NCI-H1417 treated with DMSO at 0.1 percent for 48 hours (cell line): ENCODE data around the gene MTMR1.

Experiments
- DNase-seq: peaks from one replicate; lab custom pipeline; 2025; lab: John Stamatoyannopoulos, UW

The MTMR1 gene

DNA sequence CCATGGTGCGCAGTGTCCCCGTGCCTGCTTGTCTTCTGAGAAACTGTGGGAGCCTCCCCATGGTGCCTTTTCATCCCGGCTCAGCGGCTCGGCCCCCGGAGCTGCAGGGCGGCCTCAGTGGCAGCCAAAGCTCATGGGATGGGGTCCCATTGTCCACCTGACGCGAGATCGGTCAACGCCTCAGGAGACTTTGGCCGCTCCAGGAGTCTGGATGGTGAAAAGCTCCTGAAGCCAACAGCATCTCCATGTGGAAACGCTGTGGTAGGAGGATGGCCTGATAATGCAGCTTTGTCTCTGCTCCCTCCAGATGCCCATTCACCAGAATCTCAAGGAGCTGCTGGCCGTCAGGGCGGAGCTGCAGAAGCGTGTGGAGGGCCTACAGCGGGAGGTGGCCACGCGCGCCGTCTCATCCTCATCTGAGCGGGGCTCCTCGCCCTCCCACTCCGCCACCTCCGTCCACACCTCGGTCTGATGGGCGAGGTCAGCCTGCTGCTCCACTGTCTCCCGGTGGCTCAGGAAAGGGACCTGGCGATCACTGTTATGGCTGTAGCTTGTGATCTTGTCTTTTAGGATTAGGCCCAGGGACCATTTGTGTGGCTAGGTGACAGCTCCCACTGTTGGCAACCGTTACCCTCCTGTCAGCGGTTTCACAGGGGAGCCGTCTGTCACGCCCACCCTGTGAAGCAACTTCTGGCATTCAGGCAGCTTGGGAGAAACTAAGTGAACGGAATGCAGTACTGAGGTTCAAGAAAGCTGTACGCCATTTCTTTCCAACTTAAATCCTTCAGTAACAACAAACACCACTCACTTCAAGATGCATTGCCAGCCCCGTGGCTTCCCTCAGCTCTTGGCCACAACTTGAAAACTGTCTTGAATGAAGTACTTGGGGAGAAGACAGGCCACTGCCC is 69.3 kb downstream of the MTMR1 start:
- DNase-seq, result no peak

DNA sequence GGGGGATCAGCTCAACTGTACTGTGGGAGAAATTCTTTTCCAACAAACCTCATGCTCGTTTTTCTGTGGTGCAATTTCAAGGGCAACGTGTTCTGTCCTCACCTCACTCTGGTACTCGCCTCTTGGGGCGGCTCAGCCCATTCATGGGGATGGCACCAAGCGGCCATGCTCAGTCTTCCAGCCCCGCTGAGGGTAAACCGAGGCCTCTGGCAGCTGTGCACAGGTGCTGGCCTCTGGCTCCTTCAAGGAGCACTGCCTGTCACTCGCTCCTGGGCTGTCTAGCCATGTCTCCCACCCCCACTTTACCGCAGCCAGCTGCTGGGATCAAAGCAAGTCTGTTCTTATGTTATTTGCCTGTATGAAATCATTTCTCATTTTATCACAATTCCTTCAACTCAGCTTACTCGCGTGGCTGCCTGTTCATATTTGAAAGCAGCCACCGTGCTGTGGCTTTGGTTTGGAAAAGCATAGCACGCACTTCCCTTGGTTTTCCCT is 70.2 kb downstream of the MTMR1 start:
- no peak for DNase-seq

DNA sequence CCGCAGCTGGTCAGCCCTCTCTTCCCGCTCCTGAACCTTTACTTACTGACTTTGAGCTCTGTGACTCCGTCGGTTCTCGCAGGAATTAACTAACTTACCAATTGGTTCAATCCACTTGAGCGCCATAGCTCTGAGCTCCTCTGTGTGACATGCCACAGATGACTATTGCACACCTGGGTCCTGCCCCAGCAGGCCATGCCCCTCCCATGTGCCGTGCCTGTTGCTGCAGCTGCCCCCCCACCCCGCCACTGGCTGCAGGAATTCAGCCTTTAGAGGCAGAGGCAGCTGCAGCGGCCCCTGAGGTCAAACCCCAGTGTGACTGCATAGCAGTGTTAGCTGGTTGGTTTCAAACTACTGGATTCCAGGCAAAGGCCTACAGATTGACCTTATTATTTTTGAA is 70.6 kb downstream of the MTMR1 start:
- no peak for DNase-seq

DNA sequence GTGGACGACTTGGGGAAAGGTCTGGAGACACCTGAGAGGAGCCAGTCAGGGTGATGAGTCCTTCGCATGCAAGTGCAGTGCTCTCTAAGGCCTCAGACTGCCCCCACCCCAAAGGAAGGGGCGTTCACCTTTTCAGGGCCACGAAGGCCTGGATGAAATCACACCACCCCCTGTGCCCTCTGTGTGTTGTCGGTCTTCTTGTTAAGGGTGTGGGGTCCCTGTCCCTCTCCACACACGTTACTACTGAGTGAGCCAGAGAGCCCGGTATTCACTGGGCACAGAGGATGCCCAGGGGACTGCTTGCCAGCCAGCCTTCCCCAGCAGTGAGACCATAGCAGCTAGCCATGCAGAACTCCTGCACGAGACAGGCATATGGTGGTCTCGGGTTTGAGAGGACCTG is 72.0 kb downstream of the MTMR1 start:
- DNase-seq, result no peak

DNA sequence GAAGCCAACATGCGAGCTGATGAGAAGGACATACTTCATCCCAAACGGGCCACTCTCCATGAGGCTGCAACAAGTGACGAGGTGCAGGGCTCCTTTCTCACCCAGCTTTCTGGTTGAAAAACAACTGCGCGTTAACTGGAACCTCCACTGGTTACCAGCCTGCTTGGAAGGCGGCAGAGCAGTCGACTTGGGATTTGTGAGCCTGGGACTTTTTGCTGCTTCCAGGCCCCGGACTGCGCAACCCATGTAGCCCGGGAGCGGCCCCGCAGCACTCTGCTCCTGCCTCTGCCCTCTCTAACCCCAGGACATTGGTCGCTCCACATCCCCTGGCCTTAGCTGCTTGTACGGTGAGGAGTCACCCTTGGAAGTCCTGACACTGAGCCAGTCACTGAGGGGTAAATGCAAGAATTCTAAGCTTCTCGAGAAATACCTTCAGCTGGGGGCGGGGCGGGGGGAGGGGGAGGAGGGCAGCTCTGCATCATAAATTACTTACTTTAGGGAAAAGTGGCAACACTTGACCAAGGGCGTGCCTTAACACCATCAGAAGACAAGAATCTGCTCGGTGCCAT is 72.7 kb downstream of the MTMR1 start:
- DNase-seq, result no peak

DNA sequence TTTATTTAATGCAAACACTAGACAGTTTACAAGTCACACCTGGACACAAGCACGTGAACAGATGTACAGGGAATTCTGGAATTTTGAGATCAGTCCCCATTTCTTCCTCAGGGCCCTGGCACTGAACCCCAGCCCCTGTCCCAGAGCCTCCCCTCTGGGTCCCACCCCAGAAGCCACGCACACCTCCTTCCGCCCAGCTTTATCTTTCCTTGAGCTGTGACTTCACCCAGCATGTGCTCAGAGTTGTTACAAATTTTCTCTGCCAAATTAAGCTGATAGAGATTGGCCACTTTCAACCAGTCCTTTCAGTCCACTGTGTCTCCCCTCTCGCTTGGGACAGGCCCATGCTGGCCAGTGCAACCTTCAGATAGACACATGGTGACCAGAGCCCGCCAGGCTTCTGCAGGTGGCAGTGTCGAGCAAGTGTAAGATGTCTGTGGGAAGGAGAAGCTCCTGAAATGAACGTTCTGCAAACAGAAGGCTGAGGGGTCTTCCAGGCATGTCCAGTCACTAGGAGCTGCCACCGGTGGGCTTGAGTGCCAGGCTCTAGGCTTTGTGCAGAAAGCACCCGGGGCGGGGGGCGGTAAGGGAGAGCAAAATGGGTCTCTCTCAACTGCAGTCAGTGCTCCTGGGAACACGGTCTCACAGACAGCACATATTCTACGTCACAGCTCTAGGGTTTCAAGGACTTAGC is 73.3 kb downstream of the MTMR1 start:
- no peak for DNase-seq

DNA sequence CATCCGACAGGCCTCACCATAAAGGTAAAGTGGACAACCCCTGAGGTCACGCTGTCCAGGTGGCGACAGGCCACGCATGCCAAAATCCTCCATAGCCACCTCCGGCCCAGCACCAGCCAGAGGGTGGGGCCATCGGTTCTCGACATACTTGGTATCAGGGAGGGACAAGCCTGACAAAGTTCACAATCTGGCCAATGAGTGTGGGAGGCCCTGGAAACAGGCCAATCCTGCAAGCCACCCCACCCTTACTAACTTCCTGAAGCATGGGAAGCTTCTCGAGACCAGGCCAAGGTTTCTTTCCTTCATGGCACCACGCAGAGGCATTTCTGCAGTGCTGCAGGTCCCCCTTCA is 73.8 kb downstream of the MTMR1 start:
- DNase-seq, result no peak

DNA sequence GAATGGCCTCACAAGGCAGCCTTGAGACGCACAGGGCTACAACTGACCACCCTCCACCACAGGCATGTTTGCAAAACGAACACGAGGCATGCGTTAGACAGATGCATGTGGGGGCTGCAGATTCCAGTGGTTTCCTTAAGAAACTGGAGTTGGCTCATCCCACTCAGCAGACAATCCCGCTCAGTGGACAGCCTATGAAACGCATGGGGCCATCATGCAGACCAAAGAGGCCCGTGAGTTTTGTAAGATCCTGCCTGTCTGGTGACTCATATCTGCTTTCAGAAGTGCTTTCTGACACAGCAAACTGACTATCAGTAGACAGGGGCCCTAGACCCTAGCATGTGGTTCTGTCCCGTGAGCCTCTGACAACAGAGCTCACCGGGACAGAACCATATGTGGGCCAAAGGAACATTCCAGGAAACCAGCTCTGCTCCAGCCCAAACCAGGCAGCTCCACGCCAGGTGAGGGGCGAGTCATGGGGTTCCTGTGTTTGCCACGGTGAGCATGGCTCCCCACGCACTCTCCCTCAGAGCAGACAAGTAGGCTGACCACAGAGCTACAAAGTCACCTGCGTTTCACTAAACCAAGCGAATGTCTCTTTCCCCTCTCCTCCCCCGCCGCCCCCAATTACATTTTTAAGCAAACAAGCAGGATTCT is 74.4 kb downstream of the MTMR1 start:
- DNase-seq, result no peak

DNA sequence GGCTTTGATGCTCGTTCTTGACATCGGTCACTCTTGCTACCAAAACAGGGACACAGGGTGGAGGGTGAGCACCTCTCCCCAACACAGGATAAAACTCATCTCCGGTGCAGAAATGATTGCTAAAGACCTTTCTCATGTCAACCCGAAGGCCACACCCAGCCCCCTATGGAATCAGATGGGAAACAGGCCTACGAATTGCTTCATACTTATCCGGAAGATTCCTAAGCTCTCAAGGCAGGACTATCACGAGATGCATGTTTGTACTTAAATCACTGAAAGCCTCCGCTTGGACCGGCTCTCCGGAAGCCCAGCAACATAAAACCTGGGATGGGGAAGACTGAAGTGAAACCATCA is 74.9 kb downstream of the MTMR1 start:
- no peak for DNase-seq

DNA sequence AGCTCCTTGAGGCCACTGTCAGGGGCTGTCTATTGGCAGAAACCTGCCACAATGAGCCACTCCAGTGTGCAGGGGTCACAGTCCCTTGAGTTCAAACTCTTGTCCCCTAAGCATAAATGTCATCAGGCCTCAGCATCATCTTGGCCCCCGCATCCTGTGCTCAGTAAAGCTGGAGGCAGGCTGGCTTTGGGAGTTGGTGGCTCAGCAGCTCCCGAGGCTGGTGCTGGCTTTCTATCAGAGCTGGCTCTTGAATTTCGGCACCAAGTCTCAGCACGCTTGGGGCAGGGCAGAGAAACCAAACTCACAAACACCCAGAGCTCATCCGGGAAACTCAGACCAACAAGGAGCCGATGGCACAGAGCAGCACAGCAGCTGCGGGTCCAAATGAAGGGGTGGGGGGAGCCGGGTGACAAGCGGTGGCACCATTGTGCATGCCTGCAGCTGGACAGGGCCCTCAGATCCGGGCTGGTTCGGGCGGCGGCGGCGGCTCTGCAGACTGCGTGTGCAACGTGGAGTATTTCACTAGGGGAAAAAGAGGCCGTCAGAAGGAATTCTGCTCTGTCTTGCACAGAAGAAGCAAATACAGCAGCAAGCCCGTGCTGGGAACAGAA is 75.5 kb downstream of the MTMR1 start:
- DNase-seq, result no peak

DNA sequence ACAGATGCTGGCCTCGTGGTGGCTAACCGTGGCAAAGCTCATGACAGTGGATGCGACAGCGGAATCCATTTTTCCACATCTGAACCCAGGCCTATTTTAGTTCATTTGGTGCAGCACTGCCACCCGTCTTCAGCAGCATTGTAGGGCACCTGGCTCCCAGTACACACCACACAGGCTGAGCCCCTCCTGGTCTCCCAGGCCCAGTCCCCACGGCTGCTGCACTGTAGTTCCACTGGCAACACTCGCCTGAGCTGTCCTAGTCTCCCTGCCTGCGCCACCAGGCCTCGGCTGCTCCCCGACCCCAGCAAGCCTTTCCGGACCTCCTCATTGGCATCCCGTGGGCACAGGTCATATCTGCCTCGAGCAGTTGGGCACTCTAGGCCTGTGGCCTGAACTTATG is 76.2 kb downstream of the MTMR1 start:
- no peak for DNase-seq

DNA sequence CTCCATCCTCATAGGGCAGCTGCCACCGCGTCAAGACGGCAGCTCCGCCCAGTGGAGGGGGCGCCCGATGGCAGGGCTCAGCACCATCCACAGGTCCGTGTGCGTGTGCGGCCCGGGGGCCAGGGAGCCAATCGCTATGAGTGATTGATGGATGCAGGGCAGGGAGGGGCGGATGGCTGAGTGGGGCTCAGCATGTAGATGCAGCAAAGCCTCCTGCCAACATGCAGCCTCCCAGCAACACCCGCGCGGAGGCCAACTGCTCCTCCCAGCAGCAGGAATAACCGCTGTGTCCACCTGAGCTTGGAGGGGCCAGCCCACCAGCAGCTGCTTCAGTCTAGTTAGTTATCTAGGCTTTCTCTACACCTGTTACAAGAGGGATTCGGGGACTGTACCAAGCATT is 77.4 kb downstream of the MTMR1 start:
- DNase-seq, result no peak

DNA sequence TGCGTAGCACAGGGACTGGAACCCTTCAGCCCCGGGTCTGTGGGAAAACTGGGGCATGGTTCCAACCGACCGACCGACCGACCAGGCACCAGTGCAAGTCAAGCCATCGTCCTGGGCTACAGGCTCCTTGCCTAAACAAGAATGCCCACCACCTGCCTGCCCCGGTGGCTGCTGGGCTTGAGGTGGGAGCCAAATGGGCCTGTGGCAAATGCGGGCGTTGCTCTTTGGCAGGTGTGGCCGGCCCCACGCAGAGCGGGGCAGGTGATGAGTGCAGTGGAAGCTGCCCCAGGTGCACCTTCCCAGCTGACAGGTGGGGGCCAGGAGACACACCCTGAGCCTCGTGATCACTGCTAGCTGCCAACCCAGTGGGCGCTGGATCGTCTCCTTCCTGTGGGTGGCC is 77.9 kb downstream of the MTMR1 start:
- no peak for DNase-seq

DNA sequence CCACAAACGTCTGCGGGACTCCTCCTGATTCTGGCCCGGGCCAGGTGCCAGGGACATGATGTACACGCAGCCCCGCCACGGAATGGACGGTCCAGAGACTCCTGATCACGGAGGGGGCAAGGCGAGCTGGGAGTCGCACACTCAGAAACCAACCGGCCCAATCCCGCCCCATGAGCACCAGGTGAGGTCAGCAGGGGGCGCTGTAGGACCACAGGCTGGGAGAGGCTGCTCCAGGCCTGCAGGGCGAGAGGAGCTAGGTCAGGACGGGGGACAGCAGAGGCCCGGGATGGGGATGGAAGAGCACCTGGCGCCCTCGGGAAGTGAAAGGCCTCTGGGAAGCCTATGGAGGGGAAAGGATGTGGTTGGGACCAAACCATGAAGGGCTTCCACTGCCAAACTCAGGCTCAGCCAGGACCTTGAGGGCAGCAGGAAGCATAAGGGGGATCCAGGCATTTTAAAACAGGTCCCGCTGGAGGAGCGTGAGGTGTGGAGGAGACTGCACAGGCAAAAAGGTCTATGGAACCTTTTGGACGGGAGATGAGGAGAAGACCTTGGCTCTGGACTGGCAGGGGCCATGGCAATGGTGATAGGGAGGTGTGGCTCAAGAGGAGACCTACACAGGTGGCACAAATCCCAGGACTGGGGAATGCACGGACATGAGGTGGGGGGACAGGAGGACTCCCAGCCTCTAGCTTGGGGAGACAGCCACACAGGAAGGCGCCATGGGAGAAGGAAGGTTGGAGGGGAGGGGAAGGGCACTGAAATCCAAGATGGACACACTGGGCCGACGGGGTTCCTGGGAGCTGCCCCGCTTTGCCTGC is 79.2 kb downstream of the MTMR1 start:
- no peak for DNase-seq

DNA sequence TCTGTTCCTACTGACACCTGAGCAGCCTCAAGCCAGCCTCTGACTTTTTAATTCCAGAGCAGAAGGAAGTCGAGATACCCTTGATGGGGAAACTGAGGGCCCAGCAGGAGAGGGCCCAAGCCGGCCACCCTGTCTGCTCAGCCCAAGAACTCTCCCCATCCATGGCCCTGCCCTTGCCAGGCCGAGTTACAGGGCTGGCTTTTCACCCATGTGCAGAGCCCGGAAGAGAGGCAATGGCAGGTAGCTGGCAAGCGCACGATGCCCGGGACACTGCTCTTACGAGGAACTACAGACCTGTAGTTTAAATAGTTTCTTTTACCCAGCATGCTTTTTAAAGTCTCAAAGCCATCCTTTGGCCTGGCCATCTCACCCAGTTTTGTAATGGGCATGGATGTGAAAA is 79.9 kb downstream of the MTMR1 start:
- no peak for DNase-seq

DNA sequence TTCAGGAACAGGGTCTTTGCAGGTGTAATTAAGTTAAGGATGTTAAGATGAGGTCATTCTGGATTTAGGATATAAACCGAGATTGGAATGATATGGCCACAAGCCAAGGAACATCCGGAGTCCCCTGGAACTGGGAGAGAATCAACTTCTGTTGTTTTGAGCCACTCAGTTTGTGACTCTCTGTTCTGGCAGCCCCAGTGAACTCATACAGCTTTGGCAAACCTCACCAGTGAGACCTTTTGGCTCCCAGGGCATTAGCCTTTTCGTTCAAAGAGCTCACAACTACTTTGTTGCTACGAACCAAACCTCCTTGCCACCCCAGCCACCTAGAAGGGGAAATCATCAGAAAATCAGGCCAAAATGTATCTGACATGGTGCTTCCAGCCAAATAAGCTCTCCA is 80.4 kb downstream of the MTMR1 start:
- no peak for DNase-seq

DNA sequence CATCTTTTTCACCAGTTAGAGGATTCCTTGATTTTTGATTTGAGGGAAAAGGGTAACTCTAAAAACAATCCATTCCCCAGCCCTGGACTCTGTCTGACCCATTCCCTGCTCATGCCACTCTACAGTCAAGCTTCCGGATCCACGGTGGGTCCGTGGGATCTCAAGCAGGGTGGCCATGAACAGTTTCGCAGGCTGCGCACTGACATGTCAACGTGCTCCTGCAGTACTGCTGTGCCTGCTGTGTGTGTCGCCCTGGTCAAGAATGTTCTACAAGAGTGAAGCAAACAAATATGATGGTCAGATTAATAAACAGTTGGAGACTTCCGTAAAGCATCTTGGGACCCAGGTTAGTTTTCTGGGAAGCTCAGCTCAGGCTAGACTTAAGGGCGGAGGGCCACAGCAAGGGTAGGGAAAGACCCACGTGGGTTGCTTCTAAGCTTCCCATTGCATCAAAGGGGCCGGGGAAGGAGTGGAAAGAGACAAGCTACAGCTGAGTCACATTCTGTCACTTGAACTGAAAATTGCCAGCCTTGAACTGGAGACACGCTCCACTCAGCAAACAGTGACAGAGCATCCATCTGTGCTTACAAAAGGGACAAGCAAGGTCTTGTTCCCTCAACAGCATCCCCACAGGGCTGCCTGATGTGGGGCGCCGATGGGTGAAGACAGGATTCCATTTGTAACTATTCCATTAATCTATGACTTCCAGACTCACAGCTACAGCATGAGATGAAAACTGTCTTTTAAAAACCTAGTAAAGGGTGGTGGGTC is 81.8 kb downstream of the MTMR1 start:
- DNase-seq, result no peak

DNA sequence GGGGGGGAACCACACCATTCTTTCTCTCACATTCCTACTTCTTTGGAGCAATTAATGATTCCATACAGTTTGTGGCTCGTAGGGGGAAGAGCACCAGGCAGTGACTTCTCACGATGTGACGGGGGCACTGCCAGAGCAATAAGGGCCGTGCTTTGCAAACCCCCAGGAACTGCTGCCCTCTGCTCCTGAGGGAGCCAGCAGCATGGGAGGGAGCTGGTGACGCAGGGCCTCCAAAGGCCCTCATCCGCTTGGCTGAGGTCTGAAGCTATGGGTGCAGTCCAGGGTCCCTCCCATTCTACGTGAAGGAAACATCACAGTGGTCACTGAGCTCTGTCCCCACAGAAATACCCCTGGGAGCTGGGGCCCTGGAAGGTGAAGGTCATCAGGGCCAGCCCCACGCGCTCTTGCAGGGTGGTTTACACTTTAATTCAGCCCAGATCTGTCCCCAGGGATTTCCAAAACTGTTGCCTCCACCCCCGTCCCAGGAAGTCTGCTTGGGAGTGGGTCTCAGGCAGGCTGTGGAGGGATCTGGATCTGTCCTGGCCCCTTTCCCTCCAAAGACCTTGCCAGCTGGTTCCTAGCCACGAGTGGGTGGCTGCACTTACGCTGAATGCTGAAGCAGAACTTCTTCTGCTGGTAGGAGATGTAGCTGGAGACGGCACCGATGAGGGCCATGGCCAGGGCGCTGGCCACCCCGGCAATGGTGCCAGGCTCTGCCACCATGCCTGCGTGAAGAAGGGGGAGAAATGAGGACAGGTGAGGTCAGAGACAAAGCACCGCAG is 82.6 kb downstream of the MTMR1 start:
- no peak for DNase-seq

DNA sequence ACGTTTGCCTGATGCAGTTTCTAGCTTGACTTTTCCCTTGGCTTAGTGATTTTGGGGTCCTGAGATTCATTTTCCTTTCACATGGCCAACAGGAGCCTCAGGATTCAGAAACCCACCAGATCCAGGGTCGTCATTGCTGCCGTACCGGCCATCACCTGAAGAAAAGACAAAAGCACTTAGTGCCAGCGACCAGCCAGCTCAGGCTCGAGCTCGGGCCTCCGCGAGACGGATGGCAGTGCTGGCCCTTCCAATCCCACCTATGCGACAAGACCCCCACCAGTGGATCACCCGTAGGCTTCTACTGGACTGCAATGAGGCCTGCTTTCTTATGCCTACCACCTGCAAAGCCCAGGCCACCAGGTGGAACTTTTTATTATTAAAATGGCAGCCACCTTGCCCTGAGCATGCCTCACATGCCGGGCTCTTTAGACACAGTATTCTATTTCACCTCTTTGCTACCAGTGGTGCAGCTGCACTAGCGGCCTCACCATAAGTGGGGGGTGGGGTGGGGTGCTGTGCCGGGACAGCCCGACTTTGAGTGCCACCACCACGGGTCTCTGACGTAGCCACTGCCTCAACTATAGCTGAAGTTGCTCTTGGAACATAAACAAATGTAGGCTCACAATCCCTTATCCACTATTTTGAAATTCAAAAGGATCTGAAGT is 84.3 kb downstream of the MTMR1 start:
- DNase-seq, result no peak
